ENCODE data around the gene CDC23. TPM values are rescaled to one million over a fixed set of nuclear protein-coding genes. Genes with fewer than 3 reads are reported as not detected.

CDC23 gene
- total and polyA plus RNA-seq, 10 of the 15 experiments (the other 5 are each of a cell fraction or from before 2014, with no cell fraction given), result 37.1 to 66.1 (median 48.6) TPM

- WGBS (ENCODE audit: insufficient coverage, insufficient replicate concordance, low lambda C conversion rate, missing lambda C conversion rate), result 0% methylated on average over 3 of the region's 3 CpGs
- ChIA-PET RAD21 (ENCODE audit: unreplicated experiment) (no interaction called here), CTCF (interaction anchor here (2.5 kb wide), 1 partner anchor 112 kb away, joined by 8 read pairs; the partner anchor contains the start of gene KDM3B), SMC1A (ENCODE audit: uncharacterized antibody, unreplicated experiment) (interaction anchor here (1.0 kb wide), 1 partner anchor 23 kb away, joined by 4 read pairs; no protein-coding TSS in a partner anchor), POLR2A (interaction anchor here (0.6 to 0.7 kb wide), 2 partner anchors 30 to 100 kb away, joined by 4 to 5 read pairs; no protein-coding TSS in a partner anchor)
- ATAC-seq, result peak; percentile 37; the same call in 2 of the 3 replicates
- H3K9me3 ChIP-seq (replicated peaks; ENCODE audit: control insufficient read depth, insufficient read depth, low read length), result no peaks in the 10 kb centered on the region; the same call in 2 of the 3 replicates
- intact Hi-C loops (cut with micrococcal nuclease; ENCODE audit: unreplicated experiment) (no loop called here), in situ Hi-C loops (cut with MboI) (no loop called here)
- TF ChIP-seq WRNIP1 (IDR thresholded peaks at IDR 0.05; ENCODE audit: borderline replicate concordance, low read depth, low read length), result no peak
- TF ChIP-seq PAX8 (IDR thresholded peaks at IDR 0.05), result no peak
- no peak for TF ChIP-seq IRF3 (IDR thresholded peaks at IDR 0.05)
- TF ChIP-seq FOXM1 (IDR thresholded peaks at IDR 0.05; ENCODE audit: low read depth, low read length), result no peak
- no peak for TF ChIP-seq POLR2AphosphoS2 (IDR thresholded peaks at IDR 0.05; ENCODE audit: low read depth, low read length)
- no peak for TF ChIP-seq EGR1 (IDR thresholded peaks at IDR 0.05; ENCODE audit: borderline replicate concordance in 1 of 2, low read depth in 2 of 2, low read length in 2 of 2)
- no peak for TF ChIP-seq ZBTB11 (CRISPR knock-in tag; IDR thresholded peaks at IDR 0.05)
- no peak for TF ChIP-seq JUND (IDR thresholded peaks at IDR 0.05; ENCODE audit: low read depth, low read length)
- no peak for TF ChIP-seq HDAC6 (IDR thresholded peaks at IDR 0.05; ENCODE audit: unreplicated experiment)
- no peak for TF ChIP-seq TCF3 (IDR thresholded peaks at IDR 0.05; ENCODE audit: borderline replicate concordance, insufficient read depth, low read depth, low read length)
- no peak for TF ChIP-seq SPI1 (IDR thresholded peaks at IDR 0.05; ENCODE audit: borderline replicate concordance, insufficient read depth, low read depth, low read length)
- TF ChIP-seq POLR2AphosphoS5 (IDR thresholded peaks at IDR 0.05; ENCODE audit: low read length), result no peak
- no TSS peak for BruUV-seq (replicated peaks)
- no peak for DNase-seq (ENCODE audit: low read depth, low spot score)
- no peaks in the 10 kb centered on the region for H3K79me2 ChIP-seq (ENCODE audit: control insufficient read depth, insufficient read depth, low read length)
- no peak overlapping the region for H3K27ac ChIP-seq (ENCODE audit: control insufficient read depth, insufficient read depth)
- H3K4me1 ChIP-seq (ENCODE audit: control insufficient read depth, insufficient read depth, low read length), result peaks cover 13% of the 10 kb centered on the region
- H2AFZ ChIP-seq (ENCODE audit: control insufficient read depth, low read depth, low read length), result no peak overlapping the region
- FAIRE-seq, result no peak
- no peak overlapping the region for H3K4me3 ChIP-seq
- H3K4me2 ChIP-seq (ENCODE audit: control insufficient read depth, insufficient read depth), result peak overlapping the region; percentile 59
- H4K20me1 ChIP-seq (ENCODE audit: control insufficient read depth, insufficient read depth), result no peaks in the 10 kb centered on the region
- H3K9ac ChIP-seq (ENCODE audit: control insufficient read depth, insufficient read depth, low read length), result no peak overlapping the region
- peaks cover 6 to 15% of the 10 kb centered on the region in 2 experiments for H3K27me3 ChIP-seq (replicated peaks in 1 of 2; ENCODE audit: control insufficient read depth in 2 of 2, insufficient read depth in 2 of 2, low read length in 1 of 2)
- no peaks in the 10 kb centered on the region for H3K36me3 ChIP-seq (ENCODE audit: control insufficient read depth in 2 of 2, insufficient read depth in 2 of 2, low read length in 1 of 2)
Measured at GRCh38 chr5:138240650-138241385, 27.7 kb upstream of the CDC23 start.
